DMS 273 treated with DMSO at 0.1 percent for 48 hours (cell line): ENCODE data around the gene TMEM269.

ENCODE experiments used
- DNase-seq: peaks from one replicate; lab custom pipeline; 2025; lab: John Stamatoyannopoulos, UW

The TMEM269 gene

GRCh38 chr1:42822800-42823392 lies 38.1 kb downstream of the TMEM269 start:
- peak; percentile 49 for DNase-seq

GRCh38 chr1:42824481-42825035 lies 39.8 kb downstream of the TMEM269 start:
- DNase-seq = no peak

GRCh38 chr1:42825036-42825851 lies 40.5 kb downstream of the TMEM269 start:
- DNase-seq = no peak

- no peak for DNase-seq
Measured at GRCh38 chr1:42830631-42831030, 45.8 kb downstream of the TMEM269 start.

- DNase-seq = no peak
Measured at GRCh38 chr1:42831273-42831672, 46.5 kb downstream of the TMEM269 start.

- DNase-seq = no peak
Measured at GRCh38 chr1:42832641-42833240, 48.0 kb downstream of the TMEM269 start.

GRCh38 chr1:42833981-42834380 lies 49.2 kb downstream of the TMEM269 start:
- no peak for DNase-seq

GRCh38 chr1:42834803-42835202 lies 50.0 kb downstream of the TMEM269 start:
- DNase-seq = no peak

GRCh38 chr1:42835422-42835821 lies 50.6 kb downstream of the TMEM269 start:
- no peak for DNase-seq

- DNase-seq = no peak
Measured at GRCh38 chr1:42837709-42838108, 52.9 kb downstream of the TMEM269 start.

- no peak for DNase-seq
Measured at GRCh38 chr1:42838482-42839190, 53.8 kb downstream of the TMEM269 start.

GRCh38 chr1:42841010-42841409 lies 56.2 kb downstream of the TMEM269 start:
- no peak for DNase-seq

GRCh38 chr1:42841440-42842147 lies 56.8 kb downstream of the TMEM269 start:
- no peak for DNase-seq

GRCh38 chr1:42844592-42845140 lies 59.9 kb downstream of the TMEM269 start:
- no peak for DNase-seq

GRCh38 chr1:42845193-42845592 lies 60.4 kb downstream of the TMEM269 start:
- no peak for DNase-seq

- no peak for DNase-seq
Measured at GRCh38 chr1:42845866-42846256, 61.1 kb downstream of the TMEM269 start.

GRCh38 chr1:42846257-42847110 lies 61.7 kb downstream of the TMEM269 start, which contains the start of gene ZNF691:
Gene ZNF691, plus strand, starts transcription at chr1:42846613. Its CDS starts 3,046 bp downstream, at chr1:42849659.
- DNase-seq = peak; percentile 98

GRCh38 chr1:42847111-42847595 lies 62.4 kb downstream of the TMEM269 start:
- DNase-seq = no peak

GRCh38 chr1:42847721-42848460 lies 63.1 kb downstream of the TMEM269 start:
- DNase-seq = no peak
